Measurements from ENCODE around the gene TAF1D. TPM values are rescaled to one million over a fixed set of nuclear protein-coding genes. Genes with fewer than 3 reads are reported as not detected.

Gene TAF1D
- total and polyA plus RNA-seq, 7 donors: 53.7 to 151 (median 84.7) TPM

DNA sequence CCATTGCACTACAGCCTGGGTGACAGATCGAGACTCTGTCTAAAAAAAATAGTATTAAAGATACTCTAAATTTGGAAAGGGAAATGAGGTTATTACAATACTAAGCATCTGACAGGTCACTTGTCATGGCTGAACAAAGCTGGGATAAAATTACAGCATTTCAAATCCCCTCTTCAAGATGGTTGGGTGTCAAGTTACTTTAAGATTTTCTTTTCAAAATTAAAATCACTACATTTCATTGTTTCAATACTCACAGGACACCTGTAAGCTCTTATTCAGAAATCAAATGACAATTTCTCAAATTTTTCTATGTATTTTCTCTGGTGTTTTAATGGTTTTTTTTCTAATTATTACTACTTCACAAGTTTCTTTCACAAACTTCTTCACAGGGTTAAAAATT lies 5.7 kb downstream of the TAF1D start:
- no peaks in the 10 kb centered on the region for H3K27me3 ChIP-seq (ENCODE audit: insufficient read depth in 3 of 3, low read length in 2 of 3)
- H3K9me3 ChIP-seq: no peaks in the 10 kb centered on the region
- H3K4me1 ChIP-seq: peaks cover 29% of the 10 kb centered on the region
- intact Hi-C loops (cut with DNase I): loop anchor here (10.0 kb wide), 2 partner anchors 51 to 61 kb away; no protein-coding TSS in a partner anchor
- H3K27ac ChIP-seq: no peak overlapping the region
- peaks cover 22 to 94% of the 10 kb centered on the region in 2 donors for H3K36me3 ChIP-seq (ENCODE audit: insufficient read depth in 1 of 2, low read depth in 1 of 2)
- 55 to 61% (median 59%) methylated on average over 1 of the region's 1 CpG for WGBS, 3 donors
- no peak for DNase-seq
- TF ChIP-seq, protein P1, sequence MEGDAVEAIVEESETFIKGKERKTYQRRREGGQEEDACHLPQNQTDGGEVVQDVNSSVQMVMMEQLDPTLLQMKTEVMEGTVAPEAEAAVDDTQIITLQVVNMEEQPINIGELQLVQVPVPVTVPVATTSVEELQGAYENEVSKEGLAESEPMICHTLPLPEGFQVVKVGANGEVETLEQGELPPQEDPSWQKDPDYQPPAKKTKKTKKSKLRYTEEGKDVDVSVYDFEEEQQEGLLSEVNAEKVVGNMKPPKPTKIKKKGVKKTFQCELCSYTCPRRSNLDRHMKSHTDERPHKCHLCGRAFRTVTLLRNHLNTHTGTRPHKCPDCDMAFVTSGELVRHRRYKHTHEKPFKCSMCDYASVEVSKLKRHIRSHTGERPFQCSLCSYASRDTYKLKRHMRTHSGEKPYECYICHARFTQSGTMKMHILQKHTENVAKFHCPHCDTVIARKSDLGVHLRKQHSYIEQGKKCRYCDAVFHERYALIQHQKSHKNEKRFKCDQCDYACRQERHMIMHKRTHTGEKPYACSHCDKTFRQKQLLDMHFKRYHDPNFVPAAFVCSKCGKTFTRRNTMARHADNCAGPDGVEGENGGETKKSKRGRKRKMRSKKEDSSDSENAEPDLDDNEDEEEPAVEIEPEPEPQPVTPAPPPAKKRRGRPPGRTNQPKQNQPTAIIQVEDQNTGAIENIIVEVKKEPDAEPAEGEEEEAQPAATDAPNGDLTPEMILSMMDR (IDR thresholded peaks at IDR 0.05): no peak
- peak in 1 of 4 donors; percentile 29 for ATAC-seq
- H3K4me3 ChIP-seq: no peak overlapping the region

DNA sequence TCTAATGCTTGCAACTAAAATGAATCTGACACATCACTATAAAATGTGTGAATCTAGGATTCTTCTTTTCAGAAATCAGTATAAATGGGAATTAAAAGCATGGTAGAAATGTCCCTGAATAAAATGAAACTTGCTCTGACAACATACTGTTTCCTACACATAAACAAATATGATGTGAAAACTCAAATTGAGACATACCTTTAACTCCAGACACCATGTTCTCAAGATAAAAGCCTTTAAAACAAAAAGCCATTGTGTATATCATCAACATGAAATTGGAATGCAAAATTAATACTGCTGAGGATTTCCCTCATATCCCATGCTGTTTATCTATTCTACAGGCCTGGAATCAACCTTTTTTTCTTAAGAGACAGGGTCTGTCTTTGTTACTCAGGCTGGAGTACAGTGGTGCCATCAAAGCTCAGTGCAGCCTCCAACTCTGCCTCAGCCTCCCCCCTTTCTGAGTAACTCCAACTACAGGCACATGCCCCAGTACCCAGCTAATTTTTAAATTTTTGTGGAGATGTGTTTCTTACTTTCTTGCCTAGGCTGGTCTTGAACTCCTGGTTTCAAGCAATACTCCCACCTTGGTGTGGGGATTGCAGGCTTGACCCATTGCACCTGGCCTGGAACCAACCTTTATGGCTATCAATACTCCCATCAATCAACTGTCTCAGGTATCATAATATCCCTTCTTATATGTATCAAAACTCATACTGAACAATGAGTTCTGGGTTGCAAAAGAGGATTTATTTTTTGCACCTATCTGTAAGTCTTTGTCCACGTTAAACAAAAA lies 6.7 kb downstream of the TAF1D start:
- intact Hi-C loops (cut with DNase I): loop anchor here (5.0 to 10.0 kb wide), 3 partner anchors 37 to 60 kb away; no protein-coding TSS in a partner anchor
- 82 to 91% (median 89%) methylated on average over 1 of the region's 1 CpG for WGBS, 3 donors

DNA sequence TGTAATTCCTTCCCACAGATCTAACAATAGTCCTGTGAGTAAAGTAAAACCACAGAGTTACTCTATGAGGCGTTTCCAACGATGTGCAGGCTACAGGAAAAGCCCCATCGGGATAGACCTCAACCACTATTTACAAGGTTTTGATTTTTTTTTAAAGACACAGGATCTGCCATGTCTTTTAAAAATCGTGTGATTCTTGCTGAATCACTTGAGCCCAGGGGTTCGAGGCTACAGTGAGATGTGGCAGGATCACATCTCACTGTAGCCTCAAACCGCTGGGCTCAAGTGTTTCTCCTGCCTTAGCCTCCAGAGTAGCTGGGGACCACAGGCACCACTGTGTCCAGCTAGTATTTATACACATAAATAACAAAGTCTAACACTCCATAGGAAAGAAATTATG lies 7.8 kb downstream of the TAF1D start:
- peaks cover 11% of the 10 kb centered on the region for H3K4me1 ChIP-seq
- H3K36me3 ChIP-seq (ENCODE audit: insufficient read depth in 1 of 2, low read depth in 1 of 2): peaks cover 28 to 100% of the 10 kb centered on the region in 2 donors
- no peak for ATAC-seq
- TF ChIP-seq, protein P1 (IDR thresholded peaks at IDR 0.05): no peak
- H3K9me3 ChIP-seq: no peaks in the 10 kb centered on the region
- no peak overlapping the region for H3K27ac ChIP-seq
- H3K27me3 ChIP-seq (ENCODE audit: insufficient read depth in 3 of 3, low read length in 2 of 3): no peaks in the 10 kb centered on the region
- DNase-seq: no peak
- WGBS, 3 donors: 67 to 73% (median 71%) methylated on average over 6 of the region's 6 CpGs
- intact Hi-C loops (cut with DNase I): loop anchor here (5.0 to 10.0 kb wide), 3 partner anchors 36 to 59 kb away; no protein-coding TSS in a partner anchor
- H3K4me3 ChIP-seq: no peak overlapping the region

More for the DNA sequence above, 6.7 kb downstream of the TAF1D start:
- peaks cover 23% of the 10 kb centered on the region for H3K4me1 ChIP-seq
- no peak for DNase-seq
- H3K36me3 ChIP-seq (ENCODE audit: insufficient read depth in 1 of 2, low read depth in 1 of 2): peaks cover 22 to 99% of the 10 kb centered on the region in 2 donors
- no peaks in the 10 kb centered on the region for H3K9me3 ChIP-seq
- no peak overlapping the region for H3K27ac ChIP-seq
- H3K27me3 ChIP-seq (ENCODE audit: insufficient read depth in 3 of 3, low read length in 2 of 3): no peaks in the 10 kb centered on the region
- no peak for ATAC-seq
- TF ChIP-seq, protein P1 (IDR thresholded peaks at IDR 0.05): no peak
- no peak overlapping the region for H3K4me3 ChIP-seq

DNA sequence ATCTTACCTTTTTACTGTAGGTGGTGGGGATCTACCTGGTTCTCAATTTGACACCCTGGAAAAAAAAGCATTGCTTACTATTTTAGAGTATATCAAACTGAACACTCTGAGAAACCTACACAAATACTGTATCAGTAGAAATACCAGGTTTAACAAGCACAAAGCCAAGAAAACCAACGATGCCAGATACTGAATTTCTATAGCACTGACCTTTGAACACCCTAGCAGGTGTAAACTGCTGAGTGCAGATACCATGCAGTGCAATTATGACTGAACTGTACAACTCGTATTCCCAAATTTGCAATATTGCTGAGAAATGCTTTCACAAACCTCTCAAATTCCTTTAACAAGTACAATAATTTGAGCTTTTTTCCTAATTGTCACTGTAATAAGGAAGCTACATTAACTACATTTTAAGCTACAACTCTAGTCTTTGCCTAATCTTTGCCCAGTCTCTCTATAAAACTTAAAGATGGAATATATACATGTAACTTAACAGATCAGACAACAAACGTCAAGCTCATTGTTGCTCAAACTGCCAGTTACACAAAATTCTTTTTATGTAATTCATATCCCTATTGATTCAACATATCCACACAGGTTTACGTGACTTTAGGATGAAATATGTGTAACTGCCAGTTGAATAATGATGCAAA lies 8.9 kb downstream of the TAF1D start:
- Histone ChIP-seq H3K36me3 (ENCODE audit: insufficient read depth in 1 of 2, low read depth in 1 of 2) (peaks cover 28 to 100% of the 10 kb centered on the region in 2 donors), H3K4me3 (no peak overlapping the region), H3K27me3 (ENCODE audit: insufficient read depth in 3 of 3, low read length in 2 of 3) (no peaks in the 10 kb centered on the region), H3K4me1 (peaks cover under 1% of the 10 kb centered on the region), H3K9me3 (no peaks in the 10 kb centered on the region), H3K27ac (no peak overlapping the region)
- WGBS, 3 donors: 75 to 89% (median 79%) methylated on average over 4 of the region's 4 CpGs
- no peak for DNase-seq
- intact Hi-C loops (cut with DNase I): loop anchor here (5.0 to 10.0 kb wide), 3 partner anchors 35 to 58 kb away; no protein-coding TSS in a partner anchor
- ATAC-seq: no peak
- TF ChIP-seq, protein P1 (IDR thresholded peaks at IDR 0.05): no peak

Data from psoas muscle (tissue), 8 donors.